HG02759 (cell line): ENCODE results near the gene DIRAS1.
"Not testable (repeated sequence)": the region's sequence is repeated elsewhere in the genome, so short reads cannot be mapped to it uniquely, and the experiment has no call there.

ENCODE experiments used
- ATAC-seq: cut with Tn5 transposase; IDR thresholded peaks from one replicate; pipeline ENCODE4 v1.9.1; 2021; ENCODE audit warnings: mild to moderate bottlenecking, moderate library complexity; ENCODE audit not compliant: unreplicated experiment

The DIRAS1 gene

GRCh38 chr19:2714102-2714501, 7.1 kb downstream of the DIRAS1 start:
- ATAC-seq, result not testable (repeated sequence)

GRCh38 chr19:2713170-2713569, 8.0 kb downstream of the DIRAS1 start:
- not testable (repeated sequence) for ATAC-seq

GRCh38 chr19:2711875-2712205, 9.3 kb downstream of the DIRAS1 start:
- no peak for ATAC-seq

- no peak for ATAC-seq
Measured at GRCh38 chr19:2711172-2711874, 9.8 kb downstream of the DIRAS1 start.

GRCh38 chr19:2706251-2706650, 14.9 kb downstream of the DIRAS1 start:
- ATAC-seq, result no peak

- ATAC-seq, result no peak
Measured at GRCh38 chr19:2703691-2704216, 17.4 kb downstream of the DIRAS1 start.

- ATAC-seq, result no peak
Measured at GRCh38 chr19:2703077-2703437, 18.1 kb downstream of the DIRAS1 start.

GRCh38 chr19:2702170-2703076, 18.7 kb downstream of the DIRAS1 start, which contains the start of gene GNG7:
GNG7 (minus strand) TSS chr19:2702694; CDS start chr19:2520688, 182,006 bp downstream.
- peak; percentile 86 for ATAC-seq

GRCh38 chr19:2701361-2702169, 19.6 kb downstream of the DIRAS1 start:
- ATAC-seq, result no peak

GRCh38 chr19:2700660-2701360, 20.4 kb downstream of the DIRAS1 start:
- no peak for ATAC-seq

- ATAC-seq, result no peak
Measured at GRCh38 chr19:2699413-2700140, 21.6 kb downstream of the DIRAS1 start.

GRCh38 chr19:2694196-2694595, 27.0 kb downstream of the DIRAS1 start:
- ATAC-seq, result no peak

GRCh38 chr19:2693492-2694160, 27.5 kb downstream of the DIRAS1 start:
- ATAC-seq, result no peak

GRCh38 chr19:2691951-2692350, 29.2 kb downstream of the DIRAS1 start:
- no peak for ATAC-seq

GRCh38 chr19:2690856-2691255, 30.3 kb downstream of the DIRAS1 start:
- no peak for ATAC-seq

GRCh38 chr19:2686360-2686759, 34.8 kb downstream of the DIRAS1 start:
- ATAC-seq, result no peak

GRCh38 chr19:2685204-2685704, 35.9 kb downstream of the DIRAS1 start:
- no peak for ATAC-seq

GRCh38 chr19:2683430-2684003, 37.7 kb downstream of the DIRAS1 start:
- no peak for ATAC-seq

GRCh38 chr19:2680808-2681207, 40.4 kb downstream of the DIRAS1 start:
- no peak for ATAC-seq
